ENCODE measurements around the gene ITPKA.
A peak's percentile ranks its signal among the peaks of the same experiment; 100 is the strongest.
"Not testable (repeated sequence)": the region's sequence is repeated elsewhere in the genome, so short reads cannot be mapped to it uniquely, and the experiment has no call there.

Gene ITPKA

DNA sequence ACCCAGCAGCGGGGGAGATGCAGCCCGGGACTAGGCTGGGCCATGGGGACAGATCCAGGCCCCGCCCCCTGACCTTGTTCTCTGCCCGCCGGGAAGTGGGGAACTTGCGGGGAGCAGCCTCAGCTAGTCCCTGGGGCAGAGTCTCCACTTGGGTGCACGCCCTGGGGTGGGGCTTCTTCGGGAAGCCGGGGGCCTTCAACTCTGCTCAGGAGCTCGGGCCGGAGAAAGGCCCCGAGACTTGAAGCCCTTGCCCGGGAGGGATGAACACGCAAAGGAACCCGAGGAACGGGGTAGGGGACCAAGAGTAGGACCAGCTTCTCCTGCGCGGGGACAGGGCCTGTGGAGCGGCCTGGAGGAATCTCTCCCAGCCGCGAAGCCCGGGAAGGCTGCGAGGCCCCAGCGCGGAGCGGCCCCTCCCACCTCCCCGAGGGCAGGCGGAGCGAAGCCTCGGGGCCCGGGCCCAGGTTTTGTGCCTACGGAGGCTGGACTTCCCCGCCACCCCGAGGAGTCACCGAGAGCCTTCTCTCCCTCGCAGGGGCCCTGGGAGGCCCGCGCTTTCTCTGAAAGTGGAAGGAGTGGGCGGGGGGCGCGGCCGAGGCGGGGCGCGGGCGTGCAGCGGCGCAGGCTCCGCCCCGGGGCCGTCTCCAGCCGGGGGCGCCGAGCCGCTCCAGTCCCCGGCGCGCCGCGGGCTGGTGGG lies at the start of gene ITPKA:
TSS of gene ITPKA (plus strand) at position 670 of the 697 bp plus-strand sequence. CDS start 54 bp downstream, outside the sequence.
- DNase-seq, result peak; percentile 59

- no peak for DNase-seq
These were observed 48.3 kb upstream of the ITPKA start for GRCh38 chr15:41445399-41445798.

DNA sequence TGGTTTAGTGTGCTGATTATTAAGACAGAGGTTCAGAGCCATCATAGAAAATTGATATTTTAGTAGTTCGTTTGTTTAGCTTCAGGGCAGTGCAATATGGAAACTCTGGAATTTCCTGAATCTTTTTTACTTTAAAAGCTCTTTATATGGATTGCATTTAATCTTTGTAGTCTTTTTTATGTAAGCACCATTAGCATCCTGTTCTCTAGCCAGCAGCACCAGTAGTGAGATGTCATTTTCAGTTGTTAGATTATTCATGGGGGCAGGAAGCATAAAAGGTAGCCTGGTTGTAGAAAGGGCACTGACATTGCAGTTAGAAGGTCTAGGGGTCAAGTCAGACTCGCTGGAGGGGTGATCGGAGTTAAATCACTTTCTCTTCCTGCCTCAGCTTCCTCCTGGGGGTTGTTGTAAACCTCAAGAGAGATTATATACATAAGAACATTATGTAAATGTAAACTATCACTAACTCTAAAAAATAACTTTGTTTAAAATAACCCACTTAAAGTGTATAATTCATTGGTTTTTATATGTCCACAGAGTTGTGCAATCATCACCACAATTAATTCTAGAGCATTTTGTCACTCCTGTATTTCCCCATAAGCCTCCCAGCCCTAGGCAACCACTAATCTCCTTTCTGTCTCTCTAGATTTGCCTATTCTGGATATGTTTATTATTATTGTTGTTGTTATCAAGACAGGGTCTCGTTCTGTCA lies 31.4 kb upstream of the ITPKA start:
- peak; percentile 38 for DNase-seq

DNA sequence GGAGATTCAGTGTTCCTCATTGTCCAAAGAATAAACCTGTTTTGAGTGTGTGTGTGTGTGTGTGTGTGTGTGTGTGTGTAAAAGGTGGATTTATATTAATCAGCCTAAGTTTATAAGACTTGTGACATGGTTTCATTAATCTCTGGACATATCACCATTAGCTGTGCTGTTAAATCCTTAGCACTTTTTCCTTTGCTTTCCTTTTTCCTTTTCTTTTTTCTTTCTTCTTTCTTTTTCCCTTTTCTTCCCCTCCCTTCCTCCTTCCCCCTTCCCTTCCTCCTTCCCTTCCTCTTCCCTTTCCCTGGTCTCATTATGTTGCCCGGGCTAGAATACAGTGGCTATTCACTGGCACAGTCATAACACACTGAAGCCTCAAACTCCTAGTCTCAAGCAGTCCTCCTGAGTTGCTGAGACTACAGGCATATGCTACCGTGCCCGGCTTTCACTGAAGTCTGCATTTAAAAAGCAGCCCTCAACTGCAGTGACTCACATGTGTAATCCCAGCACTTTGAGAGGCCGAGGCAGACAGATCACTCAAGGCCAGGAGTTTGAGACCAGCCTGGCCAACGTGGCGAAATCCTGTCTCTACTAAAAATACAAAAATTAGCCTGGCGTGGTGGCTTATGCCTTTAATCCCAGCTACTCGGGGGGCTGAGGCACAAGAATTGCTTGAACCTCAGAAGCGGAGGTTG lies 28.6 kb upstream of the ITPKA start:
- no peak for DNase-seq

- peak; percentile 75 for DNase-seq
These were observed 27.8 kb upstream of the ITPKA start for GRCh38 chr15:41465822-41466421.

DNA sequence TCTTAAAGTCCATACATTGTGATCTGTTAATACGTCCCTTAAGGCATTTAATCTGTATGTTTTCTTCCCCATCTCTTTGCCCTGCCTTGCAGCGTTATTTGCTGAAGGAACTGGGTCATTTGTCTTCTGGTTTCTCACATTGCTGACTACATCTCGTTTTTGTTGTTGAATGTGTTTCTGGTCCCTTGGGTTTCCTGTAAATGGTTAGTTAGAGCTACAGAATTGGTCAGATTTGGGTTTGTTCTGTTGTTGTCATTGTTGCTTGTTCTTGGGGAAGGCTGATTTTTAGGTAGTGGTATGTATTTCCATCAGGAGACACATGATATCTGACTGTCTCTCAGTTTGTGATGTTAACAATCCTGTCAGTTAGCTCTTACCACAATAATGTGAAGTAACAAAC lies 27.0 kb upstream of the ITPKA start:
- no peak for DNase-seq

GRCh38 chr15:41469644-41470043 lies 24.0 kb upstream of the ITPKA start:
- DNase-seq, result not testable (repeated sequence)

DNA sequence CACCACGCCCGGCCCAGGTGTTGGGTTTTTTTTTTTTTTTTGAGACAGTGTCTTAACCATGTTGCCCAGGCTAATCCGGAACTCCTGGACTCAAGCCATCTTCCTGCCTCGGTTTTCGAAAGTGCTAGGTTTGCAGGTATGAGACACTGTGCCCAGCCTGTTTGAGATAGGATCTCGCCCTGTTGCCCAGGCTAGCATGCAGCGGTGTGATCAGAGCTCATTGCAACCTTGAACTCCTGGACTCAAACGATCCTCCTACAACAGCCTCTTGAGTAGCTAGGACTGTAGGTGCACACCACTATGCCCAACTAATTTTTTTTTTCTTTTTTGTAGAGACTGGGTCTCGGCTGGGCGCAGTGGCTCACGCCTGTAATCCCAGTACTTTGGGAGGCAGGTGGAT lies 20.3 kb upstream of the ITPKA start:
- DNase-seq, result no peak

GRCh38 chr15:41474436-41474835 lies 19.2 kb upstream of the ITPKA start:
- no peak for DNase-seq

DNA sequence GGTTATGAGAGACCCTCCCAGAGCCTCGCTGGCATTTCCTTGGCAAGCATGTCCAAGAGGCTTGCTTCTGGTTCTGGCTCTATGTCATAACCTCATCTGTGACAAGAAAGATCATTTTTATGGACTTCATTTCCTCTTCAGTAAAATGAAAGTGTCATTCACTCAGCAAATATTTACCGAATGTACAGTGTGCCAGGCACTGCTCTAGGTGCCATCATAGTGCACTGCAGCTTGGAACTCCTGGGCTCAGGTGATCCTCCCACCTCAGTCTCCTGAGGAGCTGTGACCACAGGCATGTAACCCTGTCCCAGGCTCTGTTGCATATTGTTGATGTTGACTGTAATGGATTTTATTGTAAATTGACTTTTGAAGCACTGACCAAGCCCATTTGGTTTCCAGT lies 18.7 kb upstream of the ITPKA start:
- DNase-seq, result no peak

DNA sequence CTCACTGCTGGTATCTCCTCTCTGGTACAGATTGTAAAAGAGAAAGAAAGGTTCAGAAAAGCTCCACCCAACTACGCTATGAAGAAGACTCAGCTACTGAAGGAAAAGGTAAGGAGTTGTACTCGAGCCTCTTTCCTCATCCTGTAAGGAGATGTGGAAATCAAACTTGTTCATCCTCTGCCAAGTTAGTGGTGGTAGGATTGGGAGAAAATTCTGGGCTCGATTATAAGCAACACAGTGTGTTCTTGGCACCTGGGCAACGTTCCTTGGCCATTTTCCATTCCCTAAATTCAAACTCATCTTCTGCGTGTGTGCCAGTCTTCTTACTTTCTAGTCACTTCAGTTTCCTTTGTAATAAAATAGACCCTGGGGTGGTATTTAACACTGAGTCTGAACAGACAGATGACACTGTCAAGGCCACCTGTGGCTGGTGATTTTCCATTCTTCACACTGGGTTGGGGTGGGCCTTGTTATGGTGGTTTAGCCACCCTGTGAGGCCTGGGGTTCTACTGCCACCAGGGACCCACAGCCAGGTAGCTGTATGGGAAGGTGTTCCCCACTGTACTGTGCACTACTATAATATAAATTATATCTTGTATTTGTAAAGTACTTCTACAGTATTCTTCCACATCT lies 17.1 kb upstream of the ITPKA start:
- no peak for DNase-seq

- DNase-seq, result no peak
These were observed 13.1 kb upstream of the ITPKA start for GRCh38 chr15:41480396-41481140.

GRCh38 chr15:41482110-41482877 lies 11.4 kb upstream of the ITPKA start:
- DNase-seq, result no peak

GRCh38 chr15:41483115-41483514 lies 10.6 kb upstream of the ITPKA start:
- DNase-seq, result no peak

GRCh38 chr15:41483519-41483918 lies 10.2 kb upstream of the ITPKA start:
- DNase-seq, result no peak

DNA sequence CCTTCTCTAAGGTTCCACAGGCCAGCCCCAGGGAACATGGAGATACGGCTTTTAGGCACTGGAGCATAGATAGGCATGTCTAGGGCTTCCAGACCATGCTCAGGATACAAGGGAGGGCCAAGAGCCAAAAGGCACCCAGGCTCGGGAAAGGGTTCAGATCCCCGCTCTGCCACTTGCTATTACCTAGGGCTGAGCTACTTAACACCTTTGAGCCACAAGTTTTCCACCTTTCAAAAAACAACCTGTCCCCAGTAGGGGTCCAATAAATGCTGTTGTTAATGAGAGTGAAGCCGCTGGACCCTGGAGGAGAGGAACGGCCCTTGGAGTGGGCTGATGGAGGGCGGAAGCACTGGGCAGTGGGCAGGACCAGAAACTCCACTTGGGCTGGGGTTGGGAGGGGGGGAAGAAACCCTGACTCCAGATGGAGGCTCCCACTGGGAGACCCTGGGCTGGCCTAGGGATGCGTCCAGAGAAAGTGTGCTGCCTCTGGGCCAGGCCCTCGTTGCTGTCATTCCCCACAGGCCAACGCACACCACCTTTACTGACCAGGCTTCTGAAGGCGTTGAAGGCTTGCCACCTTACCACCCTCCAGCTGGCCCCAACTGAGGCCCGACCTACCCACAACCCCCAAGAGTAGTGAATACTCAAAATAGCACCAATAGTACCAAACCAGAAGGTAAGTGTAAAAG lies 8.6 kb upstream of the ITPKA start:
- DNase-seq, result no peak

- DNase-seq, result no peak
These were observed 7.4 kb upstream of the ITPKA start for GRCh38 chr15:41486286-41486685.

GRCh38 chr15:41487381-41487780 lies 6.3 kb upstream of the ITPKA start:
- no peak for DNase-seq

- no peak for DNase-seq
These were observed 5.9 kb upstream of the ITPKA start for GRCh38 chr15:41487802-41488201.

DNA sequence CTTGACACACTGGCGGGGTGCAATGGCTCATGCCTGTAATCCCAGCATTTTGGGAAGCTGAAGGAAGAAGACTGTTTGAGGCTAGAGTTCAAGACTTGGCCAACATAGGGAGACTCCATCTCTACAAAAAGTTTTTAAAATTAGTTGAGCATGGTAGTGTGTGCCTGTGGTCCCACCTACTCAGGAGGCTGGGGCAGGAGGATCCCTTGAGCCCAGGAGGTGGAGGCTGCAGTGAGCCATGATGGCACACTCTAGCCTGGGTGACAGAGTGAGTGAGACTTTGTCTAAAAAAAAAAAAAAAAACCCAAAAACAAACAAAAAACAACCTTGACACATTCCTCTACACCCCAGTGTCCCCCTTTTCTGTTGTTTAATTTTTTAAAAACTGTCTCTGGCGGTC lies 4.0 kb upstream of the ITPKA start:
- DNase-seq, result no peak

GRCh38 chr15:41490355-41490754 lies 3.3 kb upstream of the ITPKA start:
- DNase-seq, result no peak

Measured in hematopoietic multipotent progenitor cell treated with erythropoietin and hydrocortisone succinate and interleukin-3 and kit ligand, for 6 days (in vitro differentiated cells).